ELF-1 (cell line): ENCODE results near the gene TOP1.
A peak's percentile ranks its signal among the peaks of the same experiment; 100 is the strongest.
"Not testable (repeated sequence)": the region's sequence is repeated elsewhere in the genome, so short reads cannot be mapped to it uniquely, and the experiment has no call there.

ENCODE experiments used
- DNase-seq: peaks from one replicate; pipeline ENCODE4 v3.0.0-alpha.2; 2016; ENCODE audit warnings: low read depth, low spot score

Gene TOP1

GRCh38 chr20:41091927-41092326, 63.3 kb downstream of the TOP1 start:
- no peak for DNase-seq

GRCh38 chr20:41094353-41095055, 65.9 kb downstream of the TOP1 start:
- no peak for DNase-seq

- DNase-seq: peak; percentile 51
These were observed 66.7 kb downstream of the TOP1 start for GRCh38 chr20:41095110-41095969.

GRCh38 chr20:41098703-41099250, 70.2 kb downstream of the TOP1 start:
- no peak for DNase-seq

GRCh38 chr20:41100001-41100480, 71.4 kb downstream of the TOP1 start:
- DNase-seq: no peak

- DNase-seq: no peak
These were observed 73.0 kb downstream of the TOP1 start for GRCh38 chr20:41101660-41102059.

- DNase-seq: no peak
These were observed 79.9 kb downstream of the TOP1 start for GRCh38 chr20:41108531-41108930.

GRCh38 chr20:41110012-41110411, 81.4 kb downstream of the TOP1 start:
- no peak for DNase-seq

GRCh38 chr20:41110930-41111577, 82.4 kb downstream of the TOP1 start:
- peak; percentile 9 for DNase-seq

GRCh38 chr20:41111578-41111951, 82.9 kb downstream of the TOP1 start:
- DNase-seq: no peak

GRCh38 chr20:41116282-41116956, 87.8 kb downstream of the TOP1 start:
- no peak for DNase-seq

- not testable (repeated sequence) for DNase-seq
These were observed 89.5 kb downstream of the TOP1 start for GRCh38 chr20:41118159-41118558.

- DNase-seq: no peak
These were observed 90.0 kb downstream of the TOP1 start for GRCh38 chr20:41118632-41119031.

GRCh38 chr20:41119614-41120561, 91.3 kb downstream of the TOP1 start:
- no peak for DNase-seq

- DNase-seq: no peak
These were observed 92.8 kb downstream of the TOP1 start for GRCh38 chr20:41121399-41121798.

GRCh38 chr20:41123631-41124030, 95.0 kb downstream of the TOP1 start:
- no peak for DNase-seq

GRCh38 chr20:41124451-41125094, 96.0 kb downstream of the TOP1 start:
- no peak for DNase-seq

GRCh38 chr20:41125530-41126457, 97.2 kb downstream of the TOP1 start:
- no peak for DNase-seq

GRCh38 chr20:41126719-41127118, 98.1 kb downstream of the TOP1 start:
- DNase-seq: no peak
